PC-9 (cell line): Measurements from ENCODE around the gene IKZF4.

Source experiments
- EZH2 ChIP-seq: fragments of 200-600 bp; sonication (generic); IDR thresholded peaks from 2 replicates; pipeline ENCODE4 v1.8.0; 2017; ENCODE audit warnings: antibody characterized with exemption, low read depth
- TF ChIP-seq, protein P1 (sequence below): fragments of 200-600 bp; sonication (generic); conservative IDR thresholded peaks from 2 replicates; pipeline ENCODE4 v1.6.1; 2017; ENCODE audit warnings: mixed run types, antibody characterized with exemption, mild to moderate bottlenecking, moderate library complexity

GRCh38 chr12:56021889-56022497, 1.1 kb downstream of the IKZF4 start:
- TF ChIP-seq EZH2, result no peak
- TF ChIP-seq, protein P1, sequence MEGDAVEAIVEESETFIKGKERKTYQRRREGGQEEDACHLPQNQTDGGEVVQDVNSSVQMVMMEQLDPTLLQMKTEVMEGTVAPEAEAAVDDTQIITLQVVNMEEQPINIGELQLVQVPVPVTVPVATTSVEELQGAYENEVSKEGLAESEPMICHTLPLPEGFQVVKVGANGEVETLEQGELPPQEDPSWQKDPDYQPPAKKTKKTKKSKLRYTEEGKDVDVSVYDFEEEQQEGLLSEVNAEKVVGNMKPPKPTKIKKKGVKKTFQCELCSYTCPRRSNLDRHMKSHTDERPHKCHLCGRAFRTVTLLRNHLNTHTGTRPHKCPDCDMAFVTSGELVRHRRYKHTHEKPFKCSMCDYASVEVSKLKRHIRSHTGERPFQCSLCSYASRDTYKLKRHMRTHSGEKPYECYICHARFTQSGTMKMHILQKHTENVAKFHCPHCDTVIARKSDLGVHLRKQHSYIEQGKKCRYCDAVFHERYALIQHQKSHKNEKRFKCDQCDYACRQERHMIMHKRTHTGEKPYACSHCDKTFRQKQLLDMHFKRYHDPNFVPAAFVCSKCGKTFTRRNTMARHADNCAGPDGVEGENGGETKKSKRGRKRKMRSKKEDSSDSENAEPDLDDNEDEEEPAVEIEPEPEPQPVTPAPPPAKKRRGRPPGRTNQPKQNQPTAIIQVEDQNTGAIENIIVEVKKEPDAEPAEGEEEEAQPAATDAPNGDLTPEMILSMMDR, result no peak
